LNCAP (cell line): Measurements from ENCODE around the gene PTGER1.

Source experiments
- TF ChIP-seq, protein P1 (sequence below): fragments of 450-650 bp; IDR thresholded peaks from 2 replicates; pipeline ENCODE4 v1.5.1; 2017; ENCODE audit warnings: mild to moderate bottlenecking

The PTGER1 gene

DNA sequence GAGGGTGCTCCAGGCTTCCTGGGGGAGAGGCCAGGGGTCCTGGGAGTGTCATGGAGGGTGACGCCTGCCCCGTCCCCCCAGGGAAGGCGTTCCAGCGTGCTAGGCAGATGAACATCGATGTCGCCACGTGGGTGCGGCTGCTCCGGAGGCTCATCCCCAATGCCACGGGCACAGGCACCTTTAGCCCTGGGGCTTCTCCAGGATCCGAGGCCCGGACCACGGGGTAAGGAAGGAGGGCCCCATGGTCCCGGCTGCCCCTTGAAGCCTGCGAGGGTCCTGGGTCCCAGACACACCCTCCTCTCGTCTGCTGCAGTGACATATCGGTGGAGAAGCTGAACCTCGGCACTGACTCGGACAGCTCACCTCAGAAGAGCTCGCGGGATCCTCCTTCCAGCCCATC lies 11.4 kb downstream of the PTGER1 start:
- TF ChIP-seq, protein P1, sequence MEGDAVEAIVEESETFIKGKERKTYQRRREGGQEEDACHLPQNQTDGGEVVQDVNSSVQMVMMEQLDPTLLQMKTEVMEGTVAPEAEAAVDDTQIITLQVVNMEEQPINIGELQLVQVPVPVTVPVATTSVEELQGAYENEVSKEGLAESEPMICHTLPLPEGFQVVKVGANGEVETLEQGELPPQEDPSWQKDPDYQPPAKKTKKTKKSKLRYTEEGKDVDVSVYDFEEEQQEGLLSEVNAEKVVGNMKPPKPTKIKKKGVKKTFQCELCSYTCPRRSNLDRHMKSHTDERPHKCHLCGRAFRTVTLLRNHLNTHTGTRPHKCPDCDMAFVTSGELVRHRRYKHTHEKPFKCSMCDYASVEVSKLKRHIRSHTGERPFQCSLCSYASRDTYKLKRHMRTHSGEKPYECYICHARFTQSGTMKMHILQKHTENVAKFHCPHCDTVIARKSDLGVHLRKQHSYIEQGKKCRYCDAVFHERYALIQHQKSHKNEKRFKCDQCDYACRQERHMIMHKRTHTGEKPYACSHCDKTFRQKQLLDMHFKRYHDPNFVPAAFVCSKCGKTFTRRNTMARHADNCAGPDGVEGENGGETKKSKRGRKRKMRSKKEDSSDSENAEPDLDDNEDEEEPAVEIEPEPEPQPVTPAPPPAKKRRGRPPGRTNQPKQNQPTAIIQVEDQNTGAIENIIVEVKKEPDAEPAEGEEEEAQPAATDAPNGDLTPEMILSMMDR, result no peak

DNA sequence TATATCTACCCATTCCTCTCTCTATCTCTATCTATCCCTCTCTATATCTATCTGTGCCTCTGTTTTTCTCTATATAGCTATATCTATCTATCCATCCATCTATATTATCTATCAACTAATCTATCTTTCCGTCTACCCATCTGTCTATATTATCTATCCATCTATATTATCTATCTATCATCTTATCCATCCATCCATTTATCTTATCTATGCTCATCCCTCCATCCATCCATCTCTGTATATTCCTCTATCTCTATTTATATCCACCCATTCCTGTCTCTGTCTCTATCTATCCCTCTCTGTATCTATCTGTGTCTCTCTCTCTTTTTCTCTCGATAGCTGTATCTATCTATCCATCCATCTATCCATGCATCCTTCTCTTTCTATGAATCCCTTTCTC lies 14.2 kb downstream of the PTGER1 start:
- TF ChIP-seq, protein P1, result no peak

DNA sequence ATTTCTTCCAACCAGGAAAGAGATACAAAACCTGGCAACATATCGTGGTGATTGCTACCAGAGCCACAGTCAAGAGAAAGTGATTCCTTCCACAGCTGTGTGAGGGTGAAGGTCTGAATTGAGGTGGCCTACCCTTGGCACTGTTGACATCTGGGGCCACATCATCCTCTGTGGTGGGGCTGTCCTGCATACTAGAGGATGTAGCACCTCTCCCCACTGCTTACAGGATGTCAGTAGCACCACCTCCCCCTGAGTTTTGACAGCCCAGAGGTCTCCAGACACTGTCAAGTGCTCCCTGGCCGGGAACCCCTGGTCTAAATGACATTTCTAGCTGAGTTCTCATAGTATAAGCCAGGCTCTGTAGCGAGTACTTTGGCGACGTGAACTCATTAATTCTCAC lies 15.5 kb downstream of the PTGER1 start:
- TF ChIP-seq, protein P1, result no peak

DNA sequence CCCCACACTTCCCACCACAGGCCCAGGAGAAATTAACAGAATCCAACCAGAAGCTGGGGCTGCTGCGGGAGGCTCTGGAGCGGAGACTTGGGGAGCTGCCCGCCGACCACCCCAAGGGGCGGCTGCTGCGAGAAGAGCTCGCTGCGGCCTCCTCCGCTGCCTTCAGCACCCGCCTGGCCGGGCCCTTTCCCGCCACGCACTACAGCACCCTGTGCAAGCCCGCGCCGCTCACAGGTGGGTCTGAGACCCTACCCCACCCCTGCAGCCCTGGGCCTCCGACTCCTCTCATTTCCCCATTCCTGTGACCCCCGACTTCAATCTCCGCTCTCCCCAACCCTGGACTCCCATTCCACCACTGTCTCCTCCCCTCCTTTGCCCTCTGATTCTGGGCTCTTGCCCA lies 24.3 kb downstream of the PTGER1 start:
- TF ChIP-seq, protein P1, result no peak

DNA sequence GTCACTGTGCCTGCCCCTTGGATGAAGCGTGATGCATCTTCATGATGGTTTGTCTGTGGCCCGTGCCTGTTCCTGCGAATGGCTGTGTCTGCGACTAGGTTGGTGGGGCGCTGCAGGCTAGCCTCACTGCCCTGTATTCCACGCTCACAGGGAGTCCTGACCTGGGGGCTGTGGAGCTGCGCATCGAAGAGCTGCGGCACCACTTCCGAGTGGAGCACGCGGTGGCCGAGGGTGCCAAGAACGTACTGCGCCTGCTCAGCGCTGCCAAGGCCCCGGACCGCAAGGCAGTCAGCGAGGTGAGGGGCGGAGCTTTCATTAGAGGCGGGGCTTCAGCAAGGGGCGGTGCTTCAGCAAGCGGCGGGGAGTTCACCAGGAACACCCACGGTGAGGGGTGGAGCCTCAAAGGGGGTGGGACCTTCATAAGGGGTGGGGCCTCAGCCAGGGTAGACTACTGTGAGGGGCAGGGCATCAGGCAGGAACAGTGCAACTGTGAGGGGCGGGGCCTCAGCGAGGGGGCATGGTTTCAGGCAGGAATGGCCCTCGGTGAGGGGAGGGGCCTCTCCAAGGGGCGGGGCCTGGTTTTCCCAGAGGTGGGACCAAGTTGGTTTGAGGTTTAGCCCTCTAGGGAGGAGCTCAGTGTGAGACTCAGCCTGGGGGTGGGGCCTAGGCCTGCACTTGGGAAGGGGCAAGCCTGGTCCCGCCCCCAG lies 24.8 kb downstream of the PTGER1 start:
- TF ChIP-seq, protein P1, result no peak

DNA sequence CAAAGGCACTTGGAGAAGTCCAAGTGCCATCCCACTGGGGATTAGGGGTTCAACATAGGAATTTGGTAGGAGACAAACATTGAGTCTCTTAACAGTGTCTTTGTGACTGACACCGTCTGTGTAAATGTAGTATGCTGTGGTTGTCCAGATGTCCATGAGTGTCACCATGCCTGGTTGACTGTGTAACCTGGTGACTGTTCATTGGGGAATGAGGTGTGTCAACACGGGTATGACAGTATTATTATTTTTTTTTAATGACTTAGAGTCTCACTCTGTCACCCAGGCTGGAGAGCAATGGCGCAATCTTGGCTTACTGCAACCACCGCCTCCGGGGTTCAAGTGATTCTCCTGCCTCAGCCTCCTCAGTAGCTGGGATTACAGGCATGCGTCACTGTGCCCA lies 25.8 kb downstream of the PTGER1 start:
- TF ChIP-seq, protein P1, result no peak

DNA sequence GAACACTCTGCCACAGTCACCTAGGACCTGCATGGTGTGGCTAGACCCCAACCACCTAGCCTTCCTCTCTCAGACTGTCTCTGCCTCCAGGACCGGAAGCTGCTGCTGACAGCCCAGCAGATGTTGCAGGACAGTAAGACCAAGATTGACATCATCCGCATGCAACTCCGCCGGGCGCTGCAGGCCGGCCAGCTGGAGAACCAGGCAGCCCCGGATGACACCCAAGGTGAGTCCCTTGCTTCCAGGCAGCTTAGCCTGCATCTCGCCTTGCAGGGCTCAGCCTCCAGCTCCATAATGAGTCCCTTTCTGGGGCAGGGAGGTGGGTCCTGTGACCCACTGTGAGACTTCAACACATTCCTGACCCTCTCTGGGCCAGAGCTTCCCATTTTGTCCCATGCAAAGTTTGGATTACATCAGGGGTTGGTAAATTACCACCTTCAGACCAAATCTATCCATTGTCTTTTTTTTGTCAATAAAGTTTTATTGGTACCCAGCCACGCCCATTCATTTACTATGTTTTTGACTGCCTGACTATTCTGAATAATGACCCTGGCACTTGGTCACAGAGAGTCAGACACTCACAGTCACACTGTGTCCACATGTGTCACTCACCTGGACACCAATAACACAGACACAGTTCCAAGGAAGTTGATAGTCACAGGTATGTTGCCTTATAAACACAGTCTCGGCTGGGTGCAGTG lies 28.7 kb downstream of the PTGER1 start:
- TF ChIP-seq, protein P1, result no peak
